ENCODE measurements around the gene OSBPL1A.

The OSBPL1A gene

DNA sequence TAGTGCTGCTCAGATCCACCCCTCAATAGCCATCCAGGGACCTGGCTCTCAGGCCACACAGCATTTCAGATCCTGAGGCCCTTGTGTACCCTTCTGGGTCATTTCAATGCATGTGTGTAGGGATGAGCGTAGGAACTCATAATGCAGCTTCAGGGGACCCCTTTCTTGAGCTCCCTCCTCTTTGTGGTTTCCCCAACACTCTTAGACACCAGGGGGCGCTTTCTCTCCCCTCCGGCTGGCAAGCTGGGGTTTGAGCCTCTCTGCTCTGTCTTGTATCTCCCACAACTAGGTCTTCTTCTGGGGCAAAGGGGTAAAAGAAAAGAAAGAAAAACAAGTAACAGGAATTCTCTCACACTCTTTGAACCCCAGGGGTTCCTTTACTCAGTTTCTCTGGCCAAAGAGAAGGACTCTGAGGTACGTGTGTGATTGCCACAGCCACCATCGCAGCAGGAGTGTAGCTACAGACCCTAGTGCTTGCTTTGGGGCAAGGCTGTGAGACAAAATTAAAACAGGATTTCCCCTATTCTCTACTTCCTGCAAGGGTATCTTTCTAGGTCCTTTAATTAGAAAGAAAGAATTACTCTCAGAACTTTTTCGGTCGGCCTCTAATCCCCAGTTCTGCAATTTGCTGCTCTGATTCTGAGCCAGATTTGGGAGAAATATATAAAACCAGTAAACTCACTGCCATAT, 220.8 kb downstream of the OSBPL1A start:
- DNase-seq (ENCODE audit: low read depth, low spot score): peak; percentile 44
- H3K4me3 ChIP-seq (ENCODE audit: insufficient read length, low read depth): no peak overlapping the region
- TF ChIP-seq ZNF274 (IDR thresholded peaks at IDR 0.05; ENCODE audit: low read depth, low read length) (no peak), YY1 (IDR thresholded peaks at IDR 0.05; ENCODE audit: insufficient read depth, insufficient read length) (no peak), SUZ12 (IDR thresholded peaks at IDR 0.05; ENCODE audit: extremely low read depth, insufficient read depth, insufficient read length) (no peak)
- peaks cover 9% of the 10 kb centered on the region for H3K36me3 ChIP-seq (ENCODE audit: insufficient read depth, insufficient read length, low read length)
- no peaks in the 10 kb centered on the region for H3K27me3 ChIP-seq (ENCODE audit: insufficient read depth, insufficient read length)
- H3K9ac ChIP-seq (ENCODE audit: insufficient read length, low read depth): no peak overlapping the region
- no peaks in the 10 kb centered on the region for H3K4me1 ChIP-seq (ENCODE audit: insufficient read depth, insufficient read length)
- no peaks in the 10 kb centered on the region for H3K9me3 ChIP-seq (ENCODE audit: insufficient read depth, low read length)

GRCh38 chr18:24173997-24174396, 223.6 kb downstream of the OSBPL1A start:
- H3K9me3 ChIP-seq (ENCODE audit: insufficient read depth, low read length): no peaks in the 10 kb centered on the region
- H3K4me3 ChIP-seq (ENCODE audit: insufficient read length, low read depth): no peak overlapping the region
- peaks cover 13% of the 10 kb centered on the region for H3K36me3 ChIP-seq (ENCODE audit: insufficient read depth, insufficient read length, low read length)
- no peaks in the 10 kb centered on the region for H3K27me3 ChIP-seq (ENCODE audit: insufficient read depth, insufficient read length)
- TF ChIP-seq SUZ12 (IDR thresholded peaks at IDR 0.05; ENCODE audit: extremely low read depth, insufficient read depth, insufficient read length) (no peak), YY1 (IDR thresholded peaks at IDR 0.05; ENCODE audit: insufficient read depth, insufficient read length) (no peak), ZNF274 (IDR thresholded peaks at IDR 0.05; ENCODE audit: low read depth, low read length) (no peak)
- H3K4me1 ChIP-seq (ENCODE audit: insufficient read depth, insufficient read length): no peaks in the 10 kb centered on the region
- no peak overlapping the region for H3K9ac ChIP-seq (ENCODE audit: insufficient read length, low read depth)
- no peak for DNase-seq (ENCODE audit: low read depth, low spot score)

DNA sequence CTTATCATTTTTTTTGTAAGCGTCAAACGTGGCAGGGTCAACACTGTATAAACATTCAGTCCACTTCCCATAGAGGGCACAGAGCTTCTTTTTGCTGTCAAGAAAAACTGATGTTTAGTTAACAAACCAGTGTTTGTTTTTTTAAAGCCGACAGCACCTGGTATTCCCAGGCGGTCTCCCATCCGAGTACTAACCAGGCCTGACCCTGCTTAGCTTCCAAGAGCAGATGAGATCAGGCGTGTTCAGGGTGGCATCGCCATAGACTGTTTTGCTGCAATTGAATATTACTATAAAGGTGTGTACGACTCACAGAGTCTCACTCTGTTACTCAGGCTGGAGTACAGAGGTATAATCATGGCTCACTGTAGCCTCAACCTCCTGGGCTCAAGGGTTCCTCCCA, 227.3 kb downstream of the OSBPL1A start:
- H3K9me3 ChIP-seq (ENCODE audit: insufficient read depth, low read length): no peaks in the 10 kb centered on the region
- no peaks in the 10 kb centered on the region for H3K4me1 ChIP-seq (ENCODE audit: insufficient read depth, insufficient read length)
- H3K27me3 ChIP-seq (ENCODE audit: insufficient read depth, insufficient read length): no peaks in the 10 kb centered on the region
- TF ChIP-seq YY1 (IDR thresholded peaks at IDR 0.05; ENCODE audit: insufficient read depth, insufficient read length): no peak
- TF ChIP-seq ZNF274 (IDR thresholded peaks at IDR 0.05; ENCODE audit: low read depth, low read length): no peak
- TF ChIP-seq SUZ12 (IDR thresholded peaks at IDR 0.05; ENCODE audit: extremely low read depth, insufficient read depth, insufficient read length): no peak
- H3K4me3 ChIP-seq (ENCODE audit: insufficient read length, low read depth): no peak overlapping the region
- no peak overlapping the region for H3K9ac ChIP-seq (ENCODE audit: insufficient read length, low read depth)
- H3K36me3 ChIP-seq (ENCODE audit: insufficient read depth, insufficient read length, low read length): peaks cover 32% of the 10 kb centered on the region
- no peak for DNase-seq (ENCODE audit: low read depth, low spot score)

GRCh38 chr18:24168496-24168895, 229.1 kb downstream of the OSBPL1A start:
- peaks cover 34% of the 10 kb centered on the region for H3K36me3 ChIP-seq (ENCODE audit: insufficient read depth, insufficient read length, low read length)
- H3K27me3 ChIP-seq (ENCODE audit: insufficient read depth, insufficient read length): no peaks in the 10 kb centered on the region
- H3K4me3 ChIP-seq (ENCODE audit: insufficient read length, low read depth): no peak overlapping the region
- TF ChIP-seq SUZ12 (IDR thresholded peaks at IDR 0.05; ENCODE audit: extremely low read depth, insufficient read depth, insufficient read length) (no peak), ZNF274 (IDR thresholded peaks at IDR 0.05; ENCODE audit: low read depth, low read length) (no peak), YY1 (IDR thresholded peaks at IDR 0.05; ENCODE audit: insufficient read depth, insufficient read length) (no peak)
- H3K4me1 ChIP-seq (ENCODE audit: insufficient read depth, insufficient read length): peaks cover 2% of the 10 kb centered on the region
- H3K9me3 ChIP-seq (ENCODE audit: insufficient read depth, low read length): no peaks in the 10 kb centered on the region
- no peak for DNase-seq (ENCODE audit: low read depth, low spot score)
- H3K9ac ChIP-seq (ENCODE audit: insufficient read length, low read depth): no peak overlapping the region

- Histone ChIP-seq H3K27me3 (ENCODE audit: insufficient read depth, insufficient read length) (no peaks in the 10 kb centered on the region), H3K9me3 (ENCODE audit: insufficient read depth, low read length) (no peaks in the 10 kb centered on the region), H3K36me3 (ENCODE audit: insufficient read depth, insufficient read length, low read length) (peaks cover 74% of the 10 kb centered on the region), H3K4me1 (ENCODE audit: insufficient read depth, insufficient read length) (peaks cover 2% of the 10 kb centered on the region), H3K9ac (ENCODE audit: insufficient read length, low read depth) (no peak overlapping the region), H3K4me3 (ENCODE audit: insufficient read length, low read depth) (no peak overlapping the region)
- no peak for DNase-seq (ENCODE audit: low read depth, low spot score)
- TF ChIP-seq YY1 (IDR thresholded peaks at IDR 0.05; ENCODE audit: insufficient read depth, insufficient read length): no peak
- TF ChIP-seq ZNF274 (IDR thresholded peaks at IDR 0.05; ENCODE audit: low read depth, low read length): no peak
- no peak for TF ChIP-seq SUZ12 (IDR thresholded peaks at IDR 0.05; ENCODE audit: extremely low read depth, insufficient read depth, insufficient read length)
These were observed 236.3 kb downstream of the OSBPL1A start for GRCh38 chr18:24161304-24161703.

DNA sequence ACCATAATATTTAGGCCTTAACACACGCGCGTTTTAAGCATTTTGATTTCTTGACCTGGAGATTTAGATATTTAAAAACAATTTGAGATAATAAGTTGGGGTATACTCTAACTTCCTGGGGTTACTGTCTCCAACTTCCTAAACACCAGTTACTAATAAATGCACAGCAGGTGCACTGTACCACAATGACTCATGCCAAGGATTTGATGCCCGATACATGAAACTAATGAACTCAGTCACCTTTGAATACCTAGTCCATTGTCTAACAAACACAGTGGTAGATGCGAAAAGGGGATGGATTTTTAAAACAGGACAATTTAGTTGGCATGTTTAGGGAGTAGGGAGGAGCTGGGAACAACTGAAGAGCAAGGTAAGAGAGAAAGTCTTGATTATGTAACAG, 237.5 kb downstream of the OSBPL1A start:
- no peak for DNase-seq (ENCODE audit: low read depth, low spot score)

GRCh38 chr18:24157855-24158254, 239.8 kb downstream of the OSBPL1A start:
- TF ChIP-seq YY1 (IDR thresholded peaks at IDR 0.05; ENCODE audit: insufficient read depth, insufficient read length) (no peak), ZNF274 (IDR thresholded peaks at IDR 0.05; ENCODE audit: low read depth, low read length) (no peak), SUZ12 (IDR thresholded peaks at IDR 0.05; ENCODE audit: extremely low read depth, insufficient read depth, insufficient read length) (no peak)
- DNase-seq (ENCODE audit: low read depth, low spot score): no peak
- Histone ChIP-seq H3K4me3 (ENCODE audit: insufficient read length, low read depth) (no peak overlapping the region), H3K36me3 (ENCODE audit: insufficient read depth, insufficient read length, low read length) (peaks cover 69% of the 10 kb centered on the region), H3K9ac (ENCODE audit: insufficient read length, low read depth) (no peak overlapping the region), H3K4me1 (ENCODE audit: insufficient read depth, insufficient read length) (no peaks in the 10 kb centered on the region), H3K27me3 (ENCODE audit: insufficient read depth, insufficient read length) (no peaks in the 10 kb centered on the region), H3K9me3 (ENCODE audit: insufficient read depth, low read length) (no peaks in the 10 kb centered on the region)

More for the DNA sequence above, 237.5 kb downstream of the OSBPL1A start:
- no peaks in the 10 kb centered on the region for H3K27me3 ChIP-seq (ENCODE audit: insufficient read depth, insufficient read length)
- no peak for TF ChIP-seq ZNF274 (IDR thresholded peaks at IDR 0.05; ENCODE audit: low read depth, low read length)
- no peak for TF ChIP-seq SUZ12 (IDR thresholded peaks at IDR 0.05; ENCODE audit: extremely low read depth, insufficient read depth, insufficient read length)
- TF ChIP-seq YY1 (IDR thresholded peaks at IDR 0.05; ENCODE audit: insufficient read depth, insufficient read length): no peak
- H3K9ac ChIP-seq (ENCODE audit: insufficient read length, low read depth): no peak overlapping the region
- peaks cover 2% of the 10 kb centered on the region for H3K4me1 ChIP-seq (ENCODE audit: insufficient read depth, insufficient read length)
- H3K4me3 ChIP-seq (ENCODE audit: insufficient read length, low read depth): no peak overlapping the region
- no peaks in the 10 kb centered on the region for H3K9me3 ChIP-seq (ENCODE audit: insufficient read depth, low read length)
- H3K36me3 ChIP-seq (ENCODE audit: insufficient read depth, insufficient read length, low read length): peaks cover 74% of the 10 kb centered on the region
